ENCODE results near the gene MAFG. TPM values are rescaled to one million over a fixed set of nuclear protein-coding genes. Genes with fewer than 3 reads are reported as not detected.
A peak's percentile ranks its signal among the peaks of the same experiment; 100 is the strongest.

The MAFG gene
- total and polyA plus RNA-seq, 9 of the 15 experiments (the other 6 are each of a cell fraction or from before 2014, with no cell fraction given), result 1.1 to 58.1 (median 24.9) TPM

GRCh38 chr17:81926451-81927151, 934 bp downstream of the MAFG start (continued):
- TF ChIP-seq VEZF1 (CRISPR knock-in tag; IDR thresholded peaks at IDR 0.05) (no peak), HMG20B (CRISPR knock-in tag; IDR thresholded peaks at IDR 0.05) (no peak), U2AF1 (optimal IDR thresholded peaks at IDR 0.05; ENCODE audit: low read depth, low read length) (no peak), FOXO4 (CRISPR knock-in tag; IDR thresholded peaks at IDR 0.05) (no peak), ZNF282 (CRISPR knock-in tag; IDR thresholded peaks at IDR 0.05) (no peak), XRCC4 (IDR thresholded peaks at IDR 0.05; ENCODE audit: extremely low read depth, insufficient read depth, insufficient read length) (no peak), MAZ (CRISPR knock-in tag; conservative IDR thresholded peaks at IDR 0.05 in 1 of 2, IDR thresholded peaks at IDR 0.05 in 1 of 2) (peak; percentile 22 to 62), HINFP (tag; conservative IDR thresholded peaks at IDR 0.05; ENCODE audit: low read depth) (no peak), GATAD2A (IDR thresholded peaks at IDR 0.05) (0 out of 2 replicates have a peak, but pooled peaks have one; percentile 50), RAD51 (IDR thresholded peaks at IDR 0.05; ENCODE audit: borderline replicate concordance, low read depth) (no peak), ZNF274 (IDR thresholded peaks at IDR 0.05; ENCODE audit: borderline replicate concordance, low read depth, low read length) (no peak), CTBP1 (IDR thresholded peaks at IDR 0.05; ENCODE audit: borderline replicate concordance) (0 out of 2 replicates have a peak, but pooled peaks have one; percentile 10), GATA2 (CRISPR knock-in tag; IDR thresholded peaks at IDR 0.05) (no peak), NFIC (IDR thresholded peaks at IDR 0.05) (peak; percentile 27; the same call in 1 of the 2 replicates), GTF2B (IDR thresholded peaks at IDR 0.05; ENCODE audit: extremely low read depth, insufficient read length) (no peak), PRDM10 (IDR thresholded peaks at IDR 0.05; ENCODE audit: partially characterized antibody) (peak; percentile 35), GABPA (tag; conservative IDR thresholded peaks at IDR 0.05; ENCODE audit: low read depth) (peak; percentile 45; the same call in 1 of the 2 replicates), CHD4 (IDR thresholded peaks at IDR 0.05; ENCODE audit: insufficient read depth, insufficient replicate concordance, low read depth, low read length, poor library complexity, severe bottlenecking) (peak; percentile 84)
